ENCODE data around the gene AXDND1. TPM values are rescaled to one million over a fixed set of nuclear protein-coding genes. Genes with fewer than 3 reads are reported as not detected.

The AXDND1 gene
- total RNA-seq, 1 donor from 2014 or later = not detected

DNA sequence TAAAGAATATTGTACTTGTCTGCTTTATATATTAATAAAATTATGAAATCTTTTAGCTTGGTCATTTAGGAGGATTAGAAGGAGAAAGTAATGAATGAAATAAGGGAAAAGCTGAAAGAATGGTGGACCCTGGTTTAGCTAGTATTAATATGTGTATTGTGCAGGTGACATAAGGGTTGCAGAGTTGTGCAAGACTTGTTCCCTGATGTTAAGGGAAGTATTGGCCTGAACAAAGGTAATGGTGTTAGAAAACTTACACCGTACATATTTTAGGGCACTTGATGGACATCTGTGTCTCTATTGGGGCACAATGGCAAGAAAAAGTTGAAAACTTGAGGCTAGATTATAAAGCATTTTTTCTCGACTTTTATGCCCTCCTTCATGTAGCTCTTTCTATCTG lies 39.9 kb upstream of the AXDND1 start:
- no peaks in the 10 kb centered on the region for H3K36me3 ChIP-seq (ENCODE audit: control insufficient read depth, insufficient read depth, low read length)
- H3K4me3 ChIP-seq (ENCODE audit: low read depth, low read length) = no peak overlapping the region
- DNase-seq (ENCODE audit: low read depth) = no peak
- no peak for FAIRE-seq
- H3K27me3 ChIP-seq (ENCODE audit: control insufficient read depth, insufficient read depth, low read length) = no peaks in the 10 kb centered on the region
- TF ChIP-seq, protein P1, sequence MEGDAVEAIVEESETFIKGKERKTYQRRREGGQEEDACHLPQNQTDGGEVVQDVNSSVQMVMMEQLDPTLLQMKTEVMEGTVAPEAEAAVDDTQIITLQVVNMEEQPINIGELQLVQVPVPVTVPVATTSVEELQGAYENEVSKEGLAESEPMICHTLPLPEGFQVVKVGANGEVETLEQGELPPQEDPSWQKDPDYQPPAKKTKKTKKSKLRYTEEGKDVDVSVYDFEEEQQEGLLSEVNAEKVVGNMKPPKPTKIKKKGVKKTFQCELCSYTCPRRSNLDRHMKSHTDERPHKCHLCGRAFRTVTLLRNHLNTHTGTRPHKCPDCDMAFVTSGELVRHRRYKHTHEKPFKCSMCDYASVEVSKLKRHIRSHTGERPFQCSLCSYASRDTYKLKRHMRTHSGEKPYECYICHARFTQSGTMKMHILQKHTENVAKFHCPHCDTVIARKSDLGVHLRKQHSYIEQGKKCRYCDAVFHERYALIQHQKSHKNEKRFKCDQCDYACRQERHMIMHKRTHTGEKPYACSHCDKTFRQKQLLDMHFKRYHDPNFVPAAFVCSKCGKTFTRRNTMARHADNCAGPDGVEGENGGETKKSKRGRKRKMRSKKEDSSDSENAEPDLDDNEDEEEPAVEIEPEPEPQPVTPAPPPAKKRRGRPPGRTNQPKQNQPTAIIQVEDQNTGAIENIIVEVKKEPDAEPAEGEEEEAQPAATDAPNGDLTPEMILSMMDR (IDR thresholded peaks at IDR 0.05; ENCODE audit: insufficient read depth, low read length, severe bottlenecking) = no peak

DNA sequence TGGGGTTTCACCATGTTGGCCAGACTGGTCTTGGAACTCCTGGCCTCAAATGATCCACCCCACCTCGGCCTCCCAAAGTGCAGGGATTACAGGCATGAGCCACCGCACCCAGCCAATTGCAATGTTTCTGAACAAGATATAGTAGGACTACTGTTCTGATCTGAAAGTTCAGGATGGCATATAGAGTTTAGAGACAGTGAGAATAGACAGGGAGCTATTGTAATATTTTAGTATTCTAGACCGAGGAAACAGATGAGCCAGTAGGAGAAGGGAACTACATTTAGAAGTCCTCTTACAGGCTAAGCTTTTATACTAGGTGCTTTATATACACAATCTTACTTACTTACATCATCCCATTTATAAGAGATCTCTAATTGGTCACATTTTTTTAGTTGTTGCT lies 39.0 kb upstream of the AXDND1 start:
- H3K27me3 ChIP-seq (ENCODE audit: control insufficient read depth, insufficient read depth, low read length) = no peaks in the 10 kb centered on the region
- H3K4me3 ChIP-seq (ENCODE audit: low read depth, low read length) = no peak overlapping the region
- TF ChIP-seq, protein P1 (IDR thresholded peaks at IDR 0.05; ENCODE audit: insufficient read depth, low read length, severe bottlenecking) = no peak
- H3K36me3 ChIP-seq (ENCODE audit: control insufficient read depth, insufficient read depth, low read length) = no peaks in the 10 kb centered on the region
- no peak for DNase-seq (ENCODE audit: low read depth)
- FAIRE-seq = no peak

DNA sequence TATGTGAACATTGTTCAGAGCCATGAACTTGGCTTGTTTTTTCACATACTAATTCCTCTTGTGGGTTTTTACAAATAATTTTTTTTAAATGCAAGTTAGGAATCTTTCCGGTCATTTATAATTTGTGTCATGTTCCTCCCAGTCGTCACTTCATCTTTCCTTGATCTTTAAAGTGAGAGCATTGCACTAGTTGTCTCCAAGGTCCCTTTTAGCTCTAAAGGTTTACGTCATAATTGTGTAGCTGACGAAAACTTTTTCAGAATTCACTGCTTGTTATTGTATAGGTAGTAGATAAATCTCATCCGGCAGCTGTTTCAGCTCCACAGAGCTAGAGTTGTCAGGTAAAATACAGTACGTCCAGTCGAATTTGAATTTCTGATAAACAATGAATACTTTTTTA lies 38.6 kb upstream of the AXDND1 start:
- H3K36me3 ChIP-seq (ENCODE audit: control insufficient read depth, insufficient read depth, low read length) = no peaks in the 10 kb centered on the region
- TF ChIP-seq, protein P1 (IDR thresholded peaks at IDR 0.05; ENCODE audit: insufficient read depth, low read length, severe bottlenecking) = no peak
- DNase-seq (ENCODE audit: low read depth) (no peak), FAIRE-seq (no peak)
- no peak overlapping the region for H3K4me3 ChIP-seq (ENCODE audit: low read depth, low read length)
- no peaks in the 10 kb centered on the region for H3K27me3 ChIP-seq (ENCODE audit: control insufficient read depth, insufficient read depth, low read length)

DNA sequence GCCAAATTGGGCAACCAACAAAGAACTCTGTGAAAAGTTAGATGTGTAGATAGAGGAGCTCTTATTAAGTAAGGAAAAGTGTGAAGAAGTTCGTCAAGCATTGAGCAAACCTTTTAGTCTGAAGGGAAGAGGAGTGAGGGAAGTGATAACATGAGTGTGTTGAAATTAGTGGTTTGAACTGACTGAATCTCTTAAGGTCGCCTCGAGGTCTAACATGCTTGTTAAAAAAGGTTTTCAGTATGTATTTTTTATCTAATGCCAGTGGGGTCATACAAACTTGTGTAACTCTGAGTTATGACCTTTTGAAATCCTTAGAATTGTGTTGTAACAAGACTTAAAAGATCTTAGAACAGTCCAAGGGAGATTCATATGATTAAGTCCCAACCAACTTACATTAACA lies 38.1 kb upstream of the AXDND1 start:
- FAIRE-seq (no peak), DNase-seq (ENCODE audit: low read depth) (no peak)
- Histone ChIP-seq H3K27me3 (ENCODE audit: control insufficient read depth, insufficient read depth, low read length) (no peaks in the 10 kb centered on the region), H3K36me3 (ENCODE audit: control insufficient read depth, insufficient read depth, low read length) (no peaks in the 10 kb centered on the region), H3K4me3 (ENCODE audit: low read depth, low read length) (no peak overlapping the region)
- TF ChIP-seq, protein P1 (IDR thresholded peaks at IDR 0.05; ENCODE audit: insufficient read depth, low read length, severe bottlenecking) = no peak

DNA sequence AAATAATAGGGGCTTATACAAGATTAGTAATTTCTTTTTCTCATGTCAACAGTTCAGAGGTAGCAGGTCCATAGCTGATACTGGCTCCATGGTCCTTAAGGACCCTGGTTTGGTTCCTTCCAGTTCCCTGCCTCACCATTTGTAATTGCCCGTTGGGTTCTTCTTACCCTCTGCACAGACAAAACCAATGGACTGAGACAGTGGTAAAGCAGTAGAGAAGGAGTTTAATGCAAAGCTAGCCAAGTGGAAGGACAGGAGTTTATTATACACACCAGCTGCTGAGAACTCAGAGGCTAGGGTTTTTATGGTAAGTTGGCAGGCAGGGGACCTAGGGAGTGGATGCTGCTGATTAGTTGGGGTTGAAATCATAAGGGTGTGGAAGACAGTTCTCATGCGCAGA lies 35.9 kb upstream of the AXDND1 start:
- Histone ChIP-seq H3K27me3 (ENCODE audit: control insufficient read depth, insufficient read depth, low read length) (no peaks in the 10 kb centered on the region), H3K4me3 (ENCODE audit: low read depth, low read length) (no peak overlapping the region), H3K36me3 (ENCODE audit: control insufficient read depth, insufficient read depth, low read length) (no peaks in the 10 kb centered on the region)
- TF ChIP-seq, protein P1 (IDR thresholded peaks at IDR 0.05; ENCODE audit: insufficient read depth, low read length, severe bottlenecking) = no peak
- FAIRE-seq (no peak), DNase-seq (ENCODE audit: low read depth) (no peak)

DNA sequence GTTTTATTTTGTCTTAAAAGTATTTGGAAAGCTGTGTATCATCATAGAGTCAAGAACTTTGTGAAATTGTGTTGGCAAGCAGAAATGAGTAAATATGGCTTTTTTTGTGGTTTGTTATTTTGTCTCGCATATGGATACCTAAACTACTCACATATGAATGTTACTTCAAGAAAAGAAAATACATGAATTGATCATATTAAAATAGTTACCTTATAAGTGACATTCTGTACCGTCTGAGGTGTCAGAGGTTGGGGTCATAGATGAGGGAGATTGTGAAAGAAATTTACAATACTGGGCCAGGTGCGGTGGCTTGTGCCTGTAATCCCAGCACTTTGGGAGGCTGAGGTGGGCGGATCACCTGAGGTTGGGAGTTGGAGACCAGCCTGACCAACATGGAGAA lies 31.3 kb upstream of the AXDND1 start:
- FAIRE-seq = no peak

More for the DNA sequence above, 31.3 kb upstream of the AXDND1 start:
- no peaks in the 10 kb centered on the region for H3K36me3 ChIP-seq (ENCODE audit: control insufficient read depth, insufficient read depth, low read length)
- no peaks in the 10 kb centered on the region for H3K27me3 ChIP-seq (ENCODE audit: control insufficient read depth, insufficient read depth, low read length)
- no peak overlapping the region for H3K4me3 ChIP-seq (ENCODE audit: low read depth, low read length)
- TF ChIP-seq, protein P1 (IDR thresholded peaks at IDR 0.05; ENCODE audit: insufficient read depth, low read length, severe bottlenecking) = no peak
- no peak for DNase-seq (ENCODE audit: low read depth)
